Astrocyte of the spinal cord (primary cell): ENCODE data around the gene RFNG.
A peak's percentile ranks its signal among the peaks of the same experiment; 100 is the strongest.

Experiments
- DNase-seq: peaks from one replicate; pipeline ENCODE4 v3.0.0; 2011; ENCODE audit warnings: low read depth, low spot score
- H3K4me3 ChIP-seq: 2 replicates; pipeline ENCODE4 v1.5.1; 2011; ENCODE audit warnings: low read depth, mild to moderate bottlenecking, low read length, moderate library complexity
- in situ Hi-C: cut with HindIII; loops from 2 replicates; pipeline ENCODE4 v1.10.0; 2017; ENCODE audit warnings: low sequenced_read_pairs
- TF ChIP-seq, protein P1 (sequence below): IDR thresholded peaks from 2 replicates; pipeline ENCODE4 v1.5.1; 2012; ENCODE audit warnings: low read depth, mild to moderate bottlenecking, low read length, inconsistent platforms

The RFNG gene, protein sequence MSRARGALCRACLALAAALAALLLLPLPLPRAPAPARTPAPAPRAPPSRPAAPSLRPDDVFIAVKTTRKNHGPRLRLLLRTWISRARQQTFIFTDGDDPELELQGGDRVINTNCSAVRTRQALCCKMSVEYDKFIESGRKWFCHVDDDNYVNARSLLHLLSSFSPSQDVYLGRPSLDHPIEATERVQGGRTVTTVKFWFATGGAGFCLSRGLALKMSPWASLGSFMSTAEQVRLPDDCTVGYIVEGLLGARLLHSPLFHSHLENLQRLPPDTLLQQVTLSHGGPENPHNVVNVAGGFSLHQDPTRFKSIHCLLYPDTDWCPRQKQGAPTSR

DNA sequence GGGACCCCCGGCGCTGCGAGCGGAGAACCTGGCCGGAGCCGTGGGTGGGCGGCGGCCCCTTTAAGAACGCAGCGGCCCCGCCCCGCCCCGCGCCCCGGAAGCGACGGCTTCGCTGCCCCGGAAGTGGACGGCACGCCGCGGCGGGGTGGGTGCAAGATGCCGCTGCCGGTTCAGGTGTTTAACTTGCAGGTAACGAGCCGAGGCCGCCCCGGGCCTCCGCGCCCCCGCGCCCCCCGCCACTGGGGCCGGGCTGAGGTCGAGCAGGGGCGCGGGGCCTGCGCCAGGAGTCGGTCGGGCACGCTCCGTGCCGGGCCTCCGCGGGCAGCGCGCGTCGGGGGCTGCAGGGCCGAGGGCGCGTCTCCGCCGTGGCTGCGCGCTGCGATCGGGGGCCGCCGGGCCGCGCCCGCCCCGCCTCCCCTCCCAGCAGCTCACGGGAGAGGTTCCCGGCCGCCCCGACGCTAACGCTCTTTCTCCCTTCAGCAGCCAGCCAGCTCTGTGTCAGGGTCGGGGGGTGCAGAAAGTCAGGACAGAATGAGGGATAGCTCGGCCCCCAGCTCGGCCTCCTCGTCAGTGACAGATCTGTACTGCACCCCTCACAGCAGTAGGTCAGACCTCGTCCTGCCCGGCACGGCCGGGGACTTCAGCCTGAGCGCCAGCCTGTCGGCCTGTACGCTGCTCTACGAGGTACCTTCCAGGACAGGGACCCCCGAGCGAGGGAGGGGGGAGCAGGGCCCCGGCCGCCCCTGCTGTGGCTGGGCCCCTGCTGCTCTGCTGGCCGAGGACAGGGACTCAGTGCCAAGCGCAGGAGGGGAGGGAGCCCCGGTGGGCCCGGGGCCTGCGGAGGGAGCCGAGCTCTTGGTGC lies at the start of gene RFNG, which contains the start of gene GPS1:
RFNG (minus strand) TSS at position 36 of the 862 bp plus-strand sequence. CDS start 45 bp downstream, outside the sequence.
GPS1 (plus strand) TSS at position 123 of the 862 bp plus-strand sequence; CDS start at position 157, 34 bp downstream.
- in situ Hi-C loops, result no loop called here
- DNase-seq, result peak; percentile 50
- peak within 1 kb of the TSS; percentile 76 for H3K4me3 ChIP-seq
- TF ChIP-seq, protein P1, sequence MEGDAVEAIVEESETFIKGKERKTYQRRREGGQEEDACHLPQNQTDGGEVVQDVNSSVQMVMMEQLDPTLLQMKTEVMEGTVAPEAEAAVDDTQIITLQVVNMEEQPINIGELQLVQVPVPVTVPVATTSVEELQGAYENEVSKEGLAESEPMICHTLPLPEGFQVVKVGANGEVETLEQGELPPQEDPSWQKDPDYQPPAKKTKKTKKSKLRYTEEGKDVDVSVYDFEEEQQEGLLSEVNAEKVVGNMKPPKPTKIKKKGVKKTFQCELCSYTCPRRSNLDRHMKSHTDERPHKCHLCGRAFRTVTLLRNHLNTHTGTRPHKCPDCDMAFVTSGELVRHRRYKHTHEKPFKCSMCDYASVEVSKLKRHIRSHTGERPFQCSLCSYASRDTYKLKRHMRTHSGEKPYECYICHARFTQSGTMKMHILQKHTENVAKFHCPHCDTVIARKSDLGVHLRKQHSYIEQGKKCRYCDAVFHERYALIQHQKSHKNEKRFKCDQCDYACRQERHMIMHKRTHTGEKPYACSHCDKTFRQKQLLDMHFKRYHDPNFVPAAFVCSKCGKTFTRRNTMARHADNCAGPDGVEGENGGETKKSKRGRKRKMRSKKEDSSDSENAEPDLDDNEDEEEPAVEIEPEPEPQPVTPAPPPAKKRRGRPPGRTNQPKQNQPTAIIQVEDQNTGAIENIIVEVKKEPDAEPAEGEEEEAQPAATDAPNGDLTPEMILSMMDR, result no peak

DNA sequence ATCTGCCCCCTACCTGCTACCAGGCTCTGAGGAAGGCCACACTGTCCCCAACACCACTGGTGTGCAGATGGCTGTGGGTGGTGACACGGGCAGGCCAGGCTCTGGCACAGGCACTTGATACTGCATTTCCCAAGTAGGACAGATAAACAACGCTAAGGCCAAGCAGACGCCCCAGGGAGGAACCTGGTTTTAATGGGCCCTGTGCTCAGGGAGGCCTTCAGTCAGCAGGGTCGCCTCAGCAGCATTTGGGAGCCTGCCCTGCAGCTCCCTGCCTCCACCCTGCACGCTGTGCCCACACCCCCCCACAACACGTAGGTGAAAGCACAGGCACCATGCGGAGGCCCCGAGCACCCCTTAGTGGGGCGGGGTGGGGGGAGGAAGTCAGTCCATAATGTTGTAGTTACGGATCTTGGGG lies 49.7 kb upstream of the RFNG start:
- no peak overlapping the region for H3K4me3 ChIP-seq
- DNase-seq, result no peak
- TF ChIP-seq, protein P1, result no peak
- in situ Hi-C loops, result no loop called here

DNA sequence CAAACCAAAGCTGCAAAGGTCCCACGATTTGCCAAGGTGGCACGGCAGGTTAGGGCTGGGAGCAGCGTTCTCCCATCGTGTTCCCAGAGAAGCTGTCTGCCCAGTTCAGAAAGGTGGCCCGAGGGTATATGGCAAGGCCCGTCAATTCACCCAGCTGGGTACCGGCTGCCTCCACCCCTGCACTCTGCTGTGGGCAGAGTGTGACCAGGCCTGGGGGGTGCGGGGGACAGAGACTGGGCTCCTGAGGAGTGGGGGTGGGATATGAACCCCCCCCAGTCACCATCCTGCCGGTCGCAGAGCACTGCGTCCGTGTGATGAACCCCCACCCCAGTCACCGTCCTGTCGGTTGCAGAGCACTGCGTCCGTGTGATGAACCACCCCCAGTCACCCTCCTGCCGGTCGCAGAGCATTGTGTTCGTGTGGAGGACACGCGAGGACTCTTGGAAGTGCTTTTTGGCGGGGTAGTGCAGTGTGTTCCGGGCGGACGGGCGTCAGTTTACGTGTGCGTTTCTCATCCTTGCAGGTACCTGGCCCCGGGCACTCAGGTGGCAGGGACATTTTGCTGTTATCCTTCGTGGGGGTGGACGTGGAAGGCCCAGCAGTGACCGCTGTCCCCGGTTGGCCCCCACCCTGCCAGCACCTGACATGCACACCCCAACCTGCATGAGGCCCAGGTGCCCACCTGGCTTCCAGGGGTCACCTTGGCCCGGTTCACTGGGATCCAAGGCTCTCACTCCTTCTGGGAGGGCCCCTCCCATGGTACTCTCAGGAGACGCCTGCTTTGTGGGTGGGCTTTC lies 49.1 kb upstream of the RFNG start:
- TF ChIP-seq, protein P1, result no peak
- no peak overlapping the region for H3K4me3 ChIP-seq
- DNase-seq, result no peak
- in situ Hi-C loops, result no loop called here

DNA sequence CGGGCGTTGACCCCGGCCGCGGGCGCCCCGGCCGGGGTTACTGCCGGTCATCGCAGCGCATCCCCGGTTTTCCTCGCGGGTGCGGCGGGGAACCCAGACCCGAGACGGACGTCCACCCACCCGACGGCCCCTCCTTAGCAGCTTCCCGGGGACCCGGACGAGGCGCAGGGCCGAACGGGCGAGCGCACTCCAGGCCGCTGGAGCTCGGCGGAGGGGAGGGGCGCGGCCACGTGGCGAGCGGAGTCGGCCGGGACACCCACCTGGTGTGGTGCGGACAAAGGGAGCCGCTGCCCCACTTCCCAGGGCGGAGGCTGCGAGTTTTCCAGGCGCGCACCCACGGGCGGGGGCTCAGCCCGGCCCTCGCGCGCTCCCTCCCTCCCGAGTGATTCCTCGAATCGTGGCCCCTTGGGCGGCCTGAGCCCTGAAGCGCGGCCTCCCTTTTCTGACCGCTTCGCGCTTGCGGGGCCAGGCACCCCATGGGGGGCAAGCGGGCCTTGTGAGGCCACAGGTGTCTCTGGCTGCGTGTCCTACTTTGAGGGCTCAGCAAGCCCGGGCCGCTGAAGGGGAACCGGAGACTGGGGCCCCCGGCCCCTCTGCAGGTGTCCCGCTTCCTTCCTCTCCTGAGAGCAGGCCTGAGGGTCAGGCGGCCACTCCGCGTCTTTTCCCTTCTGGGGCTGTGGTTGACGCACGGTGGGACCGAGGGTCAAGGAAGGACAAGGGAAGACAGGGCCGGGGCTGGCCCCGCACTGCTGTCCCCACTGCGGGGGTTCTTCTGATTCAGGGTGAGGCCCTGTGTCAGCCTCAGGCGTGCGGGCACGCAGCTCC lies 47.5 kb upstream of the RFNG start:
- TF ChIP-seq, protein P1, result no peak
- DNase-seq, result no peak
- H3K4me3 ChIP-seq, result peak overlapping the region; percentile 39
- in situ Hi-C loops, result no loop called here

DNA sequence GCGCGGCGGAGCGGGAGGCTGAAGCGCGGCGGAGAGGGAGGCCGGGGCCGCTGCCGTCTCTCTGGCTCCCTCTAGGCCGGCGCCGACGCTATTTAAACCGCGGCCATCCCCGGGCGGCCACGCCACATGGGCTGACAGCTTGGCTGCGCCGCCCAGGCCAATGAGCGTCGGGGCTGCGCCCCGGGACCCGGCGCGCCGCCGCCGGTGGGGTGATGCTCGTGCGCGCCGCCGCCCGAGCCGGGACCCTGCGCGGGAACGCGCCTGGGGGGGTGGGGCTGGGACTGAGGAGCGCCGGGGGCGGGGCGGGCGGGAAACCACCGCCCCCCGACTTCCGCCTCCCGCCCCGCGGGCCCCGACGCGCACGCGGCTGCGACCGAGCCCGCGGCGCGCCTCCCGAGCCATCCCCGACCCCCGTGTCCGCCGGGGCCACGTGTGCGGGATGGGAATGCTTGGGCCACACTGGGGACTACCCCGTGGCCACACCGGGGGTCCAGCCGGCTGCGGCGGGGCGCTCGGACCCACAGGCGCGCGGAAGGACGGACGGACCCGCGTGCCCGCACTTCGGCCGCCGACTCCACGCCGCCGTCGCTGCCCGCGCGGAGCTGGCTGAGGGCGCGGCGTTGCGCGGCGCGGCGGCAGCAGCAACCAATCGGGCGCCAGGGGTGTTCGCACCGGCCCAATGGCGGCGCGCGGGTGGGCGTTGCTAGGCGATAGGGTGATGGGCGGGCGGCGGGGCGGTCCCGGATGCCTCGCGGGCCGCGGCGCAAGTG lies 46.7 kb upstream of the RFNG start, which contains the start of gene FASN:
FASN (minus strand) TSS at position 68 of the 770 bp plus-strand sequence. CDS start 1,791 bp downstream, outside the sequence.
- DNase-seq, result peak; percentile 97
- in situ Hi-C loops, result no loop called here

More for the DNA sequence above, 46.7 kb upstream of the RFNG start, which contains the start of gene FASN:
- H3K4me3 ChIP-seq, result peak within 1 kb of the TSS; percentile 66
- TF ChIP-seq, protein P1, result peak; percentile 45
